Erythroblast (primary cell): ENCODE measurements around the gene MAP9.

ENCODE experiments used
- GATA1 ChIP-seq: IDR thresholded peaks from 2 replicates; pipeline ENCODE4 v1.6.1; 2011; ENCODE audit warnings: low read depth, mild to moderate bottlenecking, control low read depth, low read length, moderate library complexity
- POLR2A ChIP-seq: IDR thresholded peaks from 2 replicates; pipeline ENCODE4 v1.6.1; 2011; ENCODE audit warnings: mild to moderate bottlenecking, low read length

- TF ChIP-seq POLR2A = no peak
- no peak for TF ChIP-seq GATA1
Measured at GRCh38 chr4:155299103-155299502, 77.7 kb downstream of the MAP9 start.
